Measurements from ENCODE around the gene CDH22. TPM values are rescaled to one million over a fixed set of nuclear protein-coding genes. Genes with fewer than 3 reads are reported as not detected.

CDH22 gene
- total RNA-seq, 4 donors from 2014 or later: not detected

GRCh38 chr20:46279103-46279502 lies 29.2 kb downstream of the CDH22 start:
- Histone ChIP-seq H3K4me1 (no peaks in the 10 kb centered on the region), H3K27me3 (no peaks in the 10 kb centered on the region), H3K9me3 (no peaks in the 10 kb centered on the region), H3K4me3 (no peak overlapping the region), H3K36me3 (no peaks in the 10 kb centered on the region), H3K27ac (no peak overlapping the region)
- DNase-seq: no peak
- no peak for TF ChIP-seq POLR2A (IDR thresholded peaks at IDR 0.05)

- Histone ChIP-seq H3K4me1 (no peaks in the 10 kb centered on the region), H3K27me3 (no peaks in the 10 kb centered on the region), H3K9me3 (peaks cover 0 to 6% (median 0%) of the 10 kb centered on the region in 4 donors), H3K36me3 (no peaks in the 10 kb centered on the region), H3K27ac (no peak overlapping the region), H3K4me3 (no peak overlapping the region)
- TF ChIP-seq POLR2A (IDR thresholded peaks at IDR 0.05) (no peak), CTCF (IDR thresholded peaks at IDR 0.05) (no peak)
- DNase-seq: no peak
Observed at GRCh38 chr20:46277602-46278001, 30.7 kb downstream of the CDH22 start.

GRCh38 chr20:46276531-46276930 lies 31.8 kb downstream of the CDH22 start:
- Histone ChIP-seq H3K4me3 (no peak overlapping the region), H3K27ac (no peak overlapping the region), H3K27me3 (no peaks in the 10 kb centered on the region), H3K9me3 (peaks cover 0 to 11% (median 0%) of the 10 kb centered on the region in 4 donors), H3K36me3 (no peaks in the 10 kb centered on the region), H3K4me1 (no peaks in the 10 kb centered on the region)
- no peak for DNase-seq
- TF ChIP-seq POLR2A (IDR thresholded peaks at IDR 0.05): no peak
- TF ChIP-seq CTCF (IDR thresholded peaks at IDR 0.05): no peak

- TF ChIP-seq POLR2A (IDR thresholded peaks at IDR 0.05) (no peak), CTCF (IDR thresholded peaks at IDR 0.05) (no peak)
- Histone ChIP-seq H3K9me3 (peaks cover 0 to 11% (median 0%) of the 10 kb centered on the region in 4 donors), H3K4me1 (no peaks in the 10 kb centered on the region), H3K27me3 (no peaks in the 10 kb centered on the region), H3K27ac (no peak overlapping the region), H3K36me3 (no peaks in the 10 kb centered on the region), H3K4me3 (no peak overlapping the region)
- DNase-seq: no peak
Observed at GRCh38 chr20:46275091-46275490, 33.2 kb downstream of the CDH22 start.

GRCh38 chr20:46273717-46274116 lies 34.6 kb downstream of the CDH22 start:
- Histone ChIP-seq H3K36me3 (no peaks in the 10 kb centered on the region), H3K9me3 (peaks cover 0 to 11% (median 0%) of the 10 kb centered on the region in 4 donors), H3K27ac (no peak overlapping the region), H3K27me3 (no peaks in the 10 kb centered on the region), H3K4me1 (no peaks in the 10 kb centered on the region), H3K4me3 (no peak overlapping the region)
- DNase-seq: no peak
- TF ChIP-seq POLR2A (IDR thresholded peaks at IDR 0.05): no peak
- no peak for TF ChIP-seq CTCF (IDR thresholded peaks at IDR 0.05)

GRCh38 chr20:46272389-46273047 lies 35.8 kb downstream of the CDH22 start:
- H3K36me3 ChIP-seq: no peaks in the 10 kb centered on the region
- no peak overlapping the region for H3K4me3 ChIP-seq
- no peaks in the 10 kb centered on the region for H3K4me1 ChIP-seq
- H3K9me3 ChIP-seq: peaks cover 0 to 11% (median 0%) of the 10 kb centered on the region in 4 donors
- H3K27me3 ChIP-seq: no peaks in the 10 kb centered on the region
- TF ChIP-seq CTCF (IDR thresholded peaks at IDR 0.05): no peak
- DNase-seq: no peak
- H3K27ac ChIP-seq: no peak overlapping the region
